RWPE2 (cell line): ENCODE data around the gene CATSPER2.
"Not testable (repeated sequence)": the region's sequence is repeated elsewhere in the genome, so short reads cannot be mapped to it uniquely, and the experiment has no call there.

Experiments
- ATAC-seq: fragments of 200-7000 bp; cut with Tn5 transposase; 3 replicates; pipeline ENCODE4 v1.9.1; 2021; ENCODE audit warnings: low read depth
- DNase-seq: peaks from one replicate; pipeline ENCODE4 v3.0.0-alpha.2; 2020; ENCODE audit warnings: low spot score
- H3K27ac ChIP-seq: fragments of 450-650 bp; 2 replicates; pipeline ENCODE4 v1.5.1; 2017; ENCODE audit warnings: mild to moderate bottlenecking; ENCODE audit not compliant: poor library complexity, severe bottlenecking
- H3K27me3 ChIP-seq: fragments of 250-450 bp; sonication (Bioruptor Pico); 2 replicates; pipeline ENCODE4 v1.5.1; 2021; ENCODE audit warnings: mild to moderate bottlenecking, moderate library complexity; ENCODE audit not compliant: insufficient read depth, poor library complexity, severe bottlenecking
- H3K36me3 ChIP-seq: fragments of 250-450 bp; sonication (Bioruptor Pico); 2 replicates; pipeline ENCODE4 v1.5.1; 2020; ENCODE audit warnings: low read depth, mild to moderate bottlenecking, moderate library complexity
- H3K4me1 ChIP-seq: fragments of 250-450 bp; sonication (Bioruptor Pico); 2 replicates; pipeline ENCODE4 v1.5.1; 2021; ENCODE audit warnings: mild to moderate bottlenecking, moderate library complexity; ENCODE audit not compliant: insufficient read depth, poor library complexity, severe bottlenecking
- H3K4me3 ChIP-seq: fragments of 250-450 bp; sonication (Bioruptor Pico); 2 replicates; pipeline ENCODE4 v1.5.1; 2021; ENCODE audit warnings: mild to moderate bottlenecking, moderate library complexity; ENCODE audit not compliant: severe bottlenecking
- H3K9me3 ChIP-seq: fragments of 250-450 bp; sonication (Bioruptor Pico); 2 replicates; pipeline ENCODE4 v1.5.1; 2021; ENCODE audit warnings: mild to moderate bottlenecking, moderate library complexity; ENCODE audit not compliant: severe bottlenecking
- CTCF ChIP-seq: fragments of 450-650 bp; IDR thresholded peaks from one replicate; pipeline ENCODE4 v1.5.1; 2017; ENCODE audit warnings: mild to moderate bottlenecking, moderate library complexity; ENCODE audit not compliant: poor library complexity, severe bottlenecking

Gene CATSPER2

GRCh38 chr15:43638464-43639204 lies 10.0 kb downstream of the CATSPER2 start:
- H3K4me3 ChIP-seq, H3K27ac ChIP-seq, DNase-seq, H3K4me1 ChIP-seq, H3K36me3 ChIP-seq, H3K9me3 ChIP-seq, H3K27me3 ChIP-seq, ATAC-seq: not testable (repeated sequence)

GRCh38 chr15:43626937-43627336 lies 21.7 kb downstream of the CATSPER2 start:
- not testable (repeated sequence) for H3K4me1 ChIP-seq, ATAC-seq, H3K27me3 ChIP-seq, H3K9me3 ChIP-seq, H3K27ac ChIP-seq, H3K36me3 ChIP-seq, DNase-seq, H3K4me3 ChIP-seq

GRCh38 chr15:43625106-43625505 lies 23.5 kb downstream of the CATSPER2 start:
- no peaks in the 10 kb centered on the region for H3K9me3 ChIP-seq
- DNase-seq = no peak
- H3K27me3 ChIP-seq = no peaks in the 10 kb centered on the region
- ATAC-seq = no peak
- TF ChIP-seq CTCF = no peak
- no peaks in the 10 kb centered on the region for H3K4me1 ChIP-seq
- H3K27ac ChIP-seq = no peak overlapping the region
- no peak overlapping the region for H3K4me3 ChIP-seq
- H3K36me3 ChIP-seq = no peaks in the 10 kb centered on the region

- not testable (repeated sequence) for H3K27ac ChIP-seq, H3K27me3 ChIP-seq, ATAC-seq, DNase-seq, H3K9me3 ChIP-seq, H3K4me1 ChIP-seq, H3K36me3 ChIP-seq, H3K4me3 ChIP-seq
Measured at GRCh38 chr15:43622068-43622799, 26.4 kb downstream of the CATSPER2 start.

- H3K27me3 ChIP-seq, H3K4me1 ChIP-seq, H3K4me3 ChIP-seq, H3K27ac ChIP-seq, DNase-seq, ATAC-seq, H3K9me3 ChIP-seq, H3K36me3 ChIP-seq: not testable (repeated sequence)
Measured at GRCh38 chr15:43618700-43619099, 29.9 kb downstream of the CATSPER2 start, which contains the start of gene STRC. STRC (minus strand) TSS chr15:43618800; CDS start chr15:43618722, 78 bp downstream.

- not testable (repeated sequence) for ATAC-seq, H3K9me3 ChIP-seq, H3K4me3 ChIP-seq, DNase-seq, H3K36me3 ChIP-seq, H3K27me3 ChIP-seq, H3K27ac ChIP-seq, H3K4me1 ChIP-seq
Measured at GRCh38 chr15:43617750-43618149, 30.9 kb downstream of the CATSPER2 start.

GRCh38 chr15:43602233-43602632 lies 46.4 kb downstream of the CATSPER2 start:
- not testable (repeated sequence) for H3K4me3 ChIP-seq, H3K27me3 ChIP-seq, H3K4me1 ChIP-seq, DNase-seq, H3K9me3 ChIP-seq, H3K27ac ChIP-seq, H3K36me3 ChIP-seq
- peak; percentile 61 for ATAC-seq

GRCh38 chr15:43600200-43600599 lies 48.4 kb downstream of the CATSPER2 start:
- not testable (repeated sequence) for H3K27ac ChIP-seq, H3K4me1 ChIP-seq, H3K27me3 ChIP-seq, H3K9me3 ChIP-seq, H3K4me3 ChIP-seq, DNase-seq, H3K36me3 ChIP-seq, ATAC-seq

GRCh38 chr15:43599131-43599530 lies 49.5 kb downstream of the CATSPER2 start:
- H3K27ac ChIP-seq, DNase-seq, H3K4me3 ChIP-seq, ATAC-seq, H3K4me1 ChIP-seq, H3K36me3 ChIP-seq, H3K27me3 ChIP-seq, H3K9me3 ChIP-seq: not testable (repeated sequence)

GRCh38 chr15:43593328-43594190 lies 55.1 kb downstream of the CATSPER2 start, which contains the start of gene CKMT1B:
CKMT1B (plus strand) TSS chr15:43594027; CDS start chr15:43594219, 192 bp downstream.
- not testable (repeated sequence) for DNase-seq, H3K4me1 ChIP-seq, H3K4me3 ChIP-seq, H3K27me3 ChIP-seq, H3K36me3 ChIP-seq, H3K27ac ChIP-seq, H3K9me3 ChIP-seq
- peak; percentile 81 for ATAC-seq
